ENCODE measurements around the gene TPX2. TPM values are rescaled to one million over a fixed set of nuclear protein-coding genes. Genes with fewer than 3 reads are reported as not detected.

TPX2 gene
- total RNA-seq, 1 donor from 2014 or later = 278 TPM

DNA sequence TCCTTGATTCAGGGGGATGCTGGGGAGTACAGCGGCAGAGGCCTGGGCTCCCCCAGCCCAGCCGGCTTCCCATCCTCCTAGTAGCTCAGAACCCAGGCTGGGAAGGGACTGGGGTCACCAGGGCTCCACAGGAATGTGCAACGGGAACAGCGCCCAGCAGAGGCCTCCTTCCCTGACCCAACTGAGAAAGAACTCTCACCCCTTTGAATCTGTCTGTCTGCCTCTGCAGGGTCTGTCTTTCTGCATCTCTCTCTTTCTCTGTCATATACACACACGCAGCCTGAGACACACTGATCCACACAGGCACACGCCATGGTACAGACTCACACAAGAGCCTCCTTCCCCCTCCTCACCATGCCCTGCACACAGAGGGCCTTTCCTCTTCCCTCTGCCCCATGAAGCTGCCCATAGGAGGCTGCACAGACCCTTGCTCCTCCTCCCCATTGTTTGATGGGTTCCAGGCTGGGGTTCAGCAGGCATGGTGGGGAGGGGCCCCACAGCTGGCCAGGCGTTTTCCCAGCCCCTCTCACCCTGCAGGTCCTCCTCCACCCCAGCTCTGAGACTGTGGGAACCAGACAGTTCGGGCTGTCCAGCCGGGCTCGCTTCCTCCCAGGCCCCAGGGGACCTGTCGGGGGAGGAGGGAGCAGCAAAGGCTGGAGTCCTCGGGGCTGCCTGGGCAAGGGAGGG lies 103.5 kb downstream of the TPX2 start:
- no peaks in the 10 kb centered on the region for H3K36me3 ChIP-seq
- H3K9me3 ChIP-seq (ENCODE audit: low read depth) = no peaks in the 10 kb centered on the region
- Mint-ChIP-seq H3K4me1 (peaks cover 24% of the 10 kb centered on the region), H3K27ac (peak overlapping the region; percentile 95), H3K27me3 (ENCODE audit: insufficient read depth, low read depth) (peaks cover 9% of the 10 kb centered on the region), H3K36me3 (no peaks in the 10 kb centered on the region), H3K4me3 (no peak overlapping the region), H3K9me3 (no peaks in the 10 kb centered on the region)
- peaks cover 4% of the 10 kb centered on the region for H3K27me3 ChIP-seq
- TF ChIP-seq EZH2phosphoT487 (IDR thresholded peaks at IDR 0.05) (no peak), EZH2 (IDR thresholded peaks at IDR 0.05) (no peak)
- TF ChIP-seq, protein P1, sequence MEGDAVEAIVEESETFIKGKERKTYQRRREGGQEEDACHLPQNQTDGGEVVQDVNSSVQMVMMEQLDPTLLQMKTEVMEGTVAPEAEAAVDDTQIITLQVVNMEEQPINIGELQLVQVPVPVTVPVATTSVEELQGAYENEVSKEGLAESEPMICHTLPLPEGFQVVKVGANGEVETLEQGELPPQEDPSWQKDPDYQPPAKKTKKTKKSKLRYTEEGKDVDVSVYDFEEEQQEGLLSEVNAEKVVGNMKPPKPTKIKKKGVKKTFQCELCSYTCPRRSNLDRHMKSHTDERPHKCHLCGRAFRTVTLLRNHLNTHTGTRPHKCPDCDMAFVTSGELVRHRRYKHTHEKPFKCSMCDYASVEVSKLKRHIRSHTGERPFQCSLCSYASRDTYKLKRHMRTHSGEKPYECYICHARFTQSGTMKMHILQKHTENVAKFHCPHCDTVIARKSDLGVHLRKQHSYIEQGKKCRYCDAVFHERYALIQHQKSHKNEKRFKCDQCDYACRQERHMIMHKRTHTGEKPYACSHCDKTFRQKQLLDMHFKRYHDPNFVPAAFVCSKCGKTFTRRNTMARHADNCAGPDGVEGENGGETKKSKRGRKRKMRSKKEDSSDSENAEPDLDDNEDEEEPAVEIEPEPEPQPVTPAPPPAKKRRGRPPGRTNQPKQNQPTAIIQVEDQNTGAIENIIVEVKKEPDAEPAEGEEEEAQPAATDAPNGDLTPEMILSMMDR (IDR thresholded peaks at IDR 0.05) = no peak
- peaks cover 11% of the 10 kb centered on the region for H3F3A ChIP-seq (ENCODE audit: low read depth)
- H3K9ac ChIP-seq = no peak overlapping the region
- DNase-seq (ENCODE audit: low spot score) = peak; percentile 47
- peak overlapping the region; percentile 39 for H3K4me2 ChIP-seq
- H4K20me1 ChIP-seq (ENCODE audit: low read depth) = no peaks in the 10 kb centered on the region
- H3K27ac ChIP-seq = no peak overlapping the region
- H2AFZ ChIP-seq (replicated peaks) = peak overlapping the region; percentile 85
- no peaks in the 10 kb centered on the region for H3K79me2 ChIP-seq (ENCODE audit: low read depth)
- H3K4me3 ChIP-seq = no peak overlapping the region
- peaks cover 49% of the 10 kb centered on the region for H3K4me1 ChIP-seq

DNA sequence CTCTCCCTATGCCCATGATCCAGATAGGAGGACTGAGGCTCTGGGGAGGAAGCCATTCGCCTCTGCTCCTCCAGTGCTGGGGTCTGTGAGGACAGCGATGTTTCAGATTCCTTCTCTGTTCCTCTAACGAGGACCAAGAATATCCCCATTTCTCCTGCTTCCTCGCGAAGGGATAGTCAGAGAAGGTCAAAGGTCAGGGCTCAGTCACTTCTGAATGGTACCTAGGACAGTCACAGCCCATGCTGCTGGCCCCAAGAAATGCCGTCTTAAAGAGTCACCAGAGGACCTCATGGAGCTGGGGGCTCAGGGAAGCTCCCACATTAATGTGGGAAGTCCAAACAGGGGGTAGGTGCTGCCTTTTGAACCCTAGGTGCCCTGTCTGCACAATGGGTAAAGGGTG lies 104.2 kb downstream of the TPX2 start:
- no peaks in the 10 kb centered on the region for H3K36me3 Mint-ChIP-seq
- no peaks in the 10 kb centered on the region for H3K79me2 ChIP-seq (ENCODE audit: low read depth)
- H3K9me3 ChIP-seq (ENCODE audit: low read depth) = no peaks in the 10 kb centered on the region
- H3K27ac Mint-ChIP-seq = peak overlapping the region; percentile 91
- H3K36me3 ChIP-seq = no peaks in the 10 kb centered on the region
- peaks cover 9% of the 10 kb centered on the region for H3K27me3 Mint-ChIP-seq (ENCODE audit: insufficient read depth, low read depth)
- H3K4me1 ChIP-seq = peaks cover 43% of the 10 kb centered on the region
- H3K9ac ChIP-seq = no peak overlapping the region
- peaks cover 6% of the 10 kb centered on the region for H3F3A ChIP-seq (ENCODE audit: low read depth)
- no peak overlapping the region for H3K4me3 ChIP-seq
- peak overlapping the region; percentile 39 for H3K4me2 ChIP-seq
- no peak overlapping the region for H3K27ac ChIP-seq
- H4K20me1 ChIP-seq (ENCODE audit: low read depth) = no peaks in the 10 kb centered on the region
- peaks cover 11% of the 10 kb centered on the region for H3K27me3 ChIP-seq
- TF ChIP-seq, protein P1 (IDR thresholded peaks at IDR 0.05) = no peak
- TF ChIP-seq EZH2 (IDR thresholded peaks at IDR 0.05) (no peak), EZH2phosphoT487 (IDR thresholded peaks at IDR 0.05) (no peak)
- H3K4me3 Mint-ChIP-seq = no peak overlapping the region
- no peak overlapping the region for H2AFZ ChIP-seq (replicated peaks)
- no peak for DNase-seq (ENCODE audit: low spot score)
- peaks cover 24% of the 10 kb centered on the region for H3K4me1 Mint-ChIP-seq
- H3K9me3 Mint-ChIP-seq = no peaks in the 10 kb centered on the region

DNA sequence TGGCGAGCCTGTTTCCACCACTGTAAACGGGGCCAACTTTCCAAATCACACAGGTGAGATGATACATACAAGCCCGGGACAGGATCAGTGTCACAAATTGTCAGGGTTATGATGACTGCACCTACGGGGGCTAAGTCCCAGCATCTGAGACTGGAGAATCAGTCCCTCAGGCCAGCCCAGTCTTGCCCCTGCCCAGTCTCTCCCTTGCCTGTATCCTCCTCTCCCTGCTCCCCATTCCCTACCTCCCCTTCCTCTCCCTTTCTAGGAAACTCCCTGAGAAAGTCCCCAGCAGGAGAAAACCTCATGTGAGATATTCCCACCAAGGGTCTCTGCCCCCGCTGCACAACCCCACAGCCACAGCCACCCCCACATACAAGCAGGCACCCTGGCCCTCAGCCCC lies 104.8 kb downstream of the TPX2 start:
- Histone ChIP-seq H3K27ac (no peak overlapping the region), H3K4me2 (no peak overlapping the region), H3F3A (ENCODE audit: low read depth) (peaks cover 6% of the 10 kb centered on the region), H4K20me1 (ENCODE audit: low read depth) (no peaks in the 10 kb centered on the region), H3K27me3 (peaks cover 17% of the 10 kb centered on the region), H2AFZ (replicated peaks) (no peak overlapping the region), H3K4me1 (peaks cover 43% of the 10 kb centered on the region), H3K79me2 (ENCODE audit: low read depth) (no peaks in the 10 kb centered on the region), H3K36me3 (no peaks in the 10 kb centered on the region), H3K9ac (no peak overlapping the region), H3K9me3 (ENCODE audit: low read depth) (no peaks in the 10 kb centered on the region), H3K4me3 (no peak overlapping the region)
- no peak for DNase-seq (ENCODE audit: low spot score)
- peaks cover 24% of the 10 kb centered on the region for H3K4me1 Mint-ChIP-seq
- TF ChIP-seq EZH2phosphoT487 (IDR thresholded peaks at IDR 0.05) = no peak
- TF ChIP-seq EZH2 (IDR thresholded peaks at IDR 0.05) = no peak
- TF ChIP-seq, protein P1 (IDR thresholded peaks at IDR 0.05) = no peak
- H3K27ac Mint-ChIP-seq = peak overlapping the region; percentile 33
- H3K9me3 Mint-ChIP-seq = no peaks in the 10 kb centered on the region
- no peak overlapping the region for H3K4me3 Mint-ChIP-seq
- peaks cover 9% of the 10 kb centered on the region for H3K27me3 Mint-ChIP-seq (ENCODE audit: insufficient read depth, low read depth)
- no peaks in the 10 kb centered on the region for H3K36me3 Mint-ChIP-seq
